HEK293 (cell line): ENCODE data around the gene GALNT16.

Experiments
- CTCF ChIA-PET: fragments of 350-600 bp; formaldehyde crosslinking; extraction: SDS; loops from one replicate; lab custom pipeline; 2021; ENCODE audit warnings: antibody characterized with exemption; lab: Yijun Ruan, JAX
- POLR2A ChIA-PET: fragments of 300-600 bp; formaldehyde crosslinking; extraction: SDS; loops from one replicate; lab custom pipeline; 2020; ENCODE audit warnings: antibody characterized with exemption, inconsistent platforms; lab: Yijun Ruan, JAX
- H3K27ac ChIP-seq: fragments of 200-500 bp; sonication (Bioruptor generic); 2 replicates; pipeline ENCODE4 v1.5.1; 2014; ENCODE audit warnings: low read depth, low read length, control low read depth, inconsistent platforms; ENCODE audit errors: extremely low read depth
- H3K36me3 ChIP-seq, 2 experiments: fragments of 200-500 bp in 1 of 2; sonication (Bioruptor generic) in 1 of 2; 1 replicate in 1 of 2; 2 replicates in 1 of 2; pipeline ENCODE4 v1.5.1; 2014 to 2017; ENCODE audit warnings: inconsistent platforms in 2 of 2, low read length in 2 of 2; ENCODE audit not compliant: control insufficient read depth in 2 of 2, insufficient read depth in 1 of 2
- H3K4me1 ChIP-seq: fragments of 200-500 bp; sonication (Bioruptor generic); 2 replicates; pipeline ENCODE4 v1.5.1; 2014; ENCODE audit warnings: mild to moderate bottlenecking, low read length, inconsistent platforms; ENCODE audit not compliant: control insufficient read depth, insufficient read depth
- H3K4me3 ChIP-seq: 2 replicates; pipeline ENCODE4 v1.5.1; 2011; ENCODE audit warnings: low read depth, mild to moderate bottlenecking, control low read depth, low read length, moderate library complexity
- H3K9me3 ChIP-seq: fragments of 200-500 bp; sonication (Bioruptor generic); 2 replicates; pipeline ENCODE4 v1.5.1; 2014; ENCODE audit warnings: low read depth, low read length, inconsistent platforms; ENCODE audit not compliant: control insufficient read depth, insufficient read depth
- HOXD13 ChIP-seq: sonication (generic); formaldehyde crosslinking; IDR thresholded peaks from 2 replicates; pipeline ENCODE4 v1.8.0; 2022; ENCODE audit warnings: missing genetic modification reagents, borderline replicate concordance
- KLF8 ChIP-seq: fragments of 450-650 bp; formaldehyde crosslinking; IDR thresholded peaks from 2 replicates; pipeline ENCODE4 v1.5.1; 2016; ENCODE audit warnings: missing biosample characterization, missing genetic modification characterization
- KLF9 ChIP-seq: fragments of 450-650 bp; formaldehyde crosslinking; IDR thresholded peaks from 2 replicates; pipeline ENCODE4 v1.5.1; 2016; ENCODE audit warnings: missing biosample characterization, missing genetic modification characterization, low read depth
- OSR2 ChIP-seq: fragments of 450-650 bp; formaldehyde crosslinking; IDR thresholded peaks from 2 replicates; pipeline ENCODE4 v1.5.1; 2016; ENCODE audit warnings: missing biosample characterization, missing genetic modification characterization
- PRDM1 ChIP-seq: fragments of 450-650 bp; formaldehyde crosslinking; IDR thresholded peaks from 2 replicates; pipeline ENCODE4; 2016; ENCODE audit warnings: missing biosample characterization, missing genetic modification characterization
- RBAK ChIP-seq: fragments of 450-650 bp; formaldehyde crosslinking; IDR thresholded peaks from 2 replicates; pipeline ENCODE4 v1.5.1; 2016; ENCODE audit warnings: missing biosample characterization, missing genetic modification characterization
- ZBTB1 ChIP-seq: fragments of 450-650 bp; formaldehyde crosslinking; IDR thresholded peaks from 2 replicates; pipeline ENCODE4 v1.5.1; 2016; ENCODE audit warnings: missing biosample characterization, missing genetic modification characterization
- ZBTB48 ChIP-seq: fragments of 450-650 bp; formaldehyde crosslinking; IDR thresholded peaks from 2 replicates; pipeline ENCODE4 v1.5.1; 2016; ENCODE audit warnings: missing biosample characterization, missing genetic modification characterization
- ZFP69B ChIP-seq: fragments of 450-650 bp; formaldehyde crosslinking; IDR thresholded peaks from 2 replicates; pipeline ENCODE4 v1.5.1; 2016; ENCODE audit warnings: missing biosample characterization, missing genetic modification characterization
- ZIC2 ChIP-seq: fragments of 450-650 bp; formaldehyde crosslinking; IDR thresholded peaks from 2 replicates; pipeline ENCODE4 v1.5.1; 2016; ENCODE audit warnings: missing biosample characterization, missing genetic modification characterization
- ZNF248 ChIP-seq: fragments of 450-650 bp; formaldehyde crosslinking; IDR thresholded peaks from 2 replicates; pipeline ENCODE4 v1.5.1; 2017; ENCODE audit warnings: missing biosample characterization, missing genetic modification characterization
- ZNF366 ChIP-seq: fragments of 450-650 bp; formaldehyde crosslinking; conservative IDR thresholded peaks from 2 replicates; pipeline ENCODE4 v1.5.1; 2016; ENCODE audit warnings: missing biosample characterization, missing genetic modification characterization
- ZNF416 ChIP-seq: fragments of 450-650 bp; formaldehyde crosslinking; IDR thresholded peaks from 2 replicates; pipeline ENCODE4 v1.5.1; 2016; ENCODE audit warnings: missing biosample characterization, missing genetic modification characterization
- ZNF510 ChIP-seq: fragments of 450-650 bp; formaldehyde crosslinking; IDR thresholded peaks from 2 replicates; pipeline ENCODE4 v1.5.1; 2018; ENCODE audit warnings: mild to moderate bottlenecking, missing genetic modification characterization, missing biosample characterization; ENCODE audit not compliant: insufficient replicate concordance
- ZNF548 ChIP-seq: fragments of 450-650 bp; formaldehyde crosslinking; IDR thresholded peaks from 2 replicates; pipeline ENCODE4 v1.5.1; 2016; ENCODE audit warnings: missing biosample characterization, missing genetic modification characterization
- ZNF558 ChIP-seq: fragments of 450-650 bp; formaldehyde crosslinking; IDR thresholded peaks from 2 replicates; pipeline ENCODE4 v1.5.1; 2016; ENCODE audit warnings: missing biosample characterization, missing genetic modification characterization
- ZNF561 ChIP-seq: fragments of 450-650 bp; IDR thresholded peaks from 2 replicates; pipeline ENCODE4 v1.5.1; 2018; ENCODE audit warnings: missing biosample characterization, missing genetic modification characterization, borderline replicate concordance
- ZNF623 ChIP-seq: fragments of 450-650 bp; formaldehyde crosslinking; IDR thresholded peaks from 2 replicates; pipeline ENCODE4 v1.5.1; 2016; ENCODE audit warnings: missing biosample characterization, missing genetic modification characterization
- ZNF654 ChIP-seq: fragments of 450-650 bp; formaldehyde crosslinking; IDR thresholded peaks from 2 replicates; pipeline ENCODE4 v1.5.1; 2016; ENCODE audit warnings: low read depth, missing biosample characterization, missing genetic modification characterization
- ZNF76 ChIP-seq: fragments of 450-650 bp; formaldehyde crosslinking; IDR thresholded peaks from 2 replicates; pipeline ENCODE4; 2016; ENCODE audit warnings: low read depth, missing biosample characterization, missing genetic modification characterization, borderline replicate concordance
- ZSCAN16 ChIP-seq: fragments of 450-650 bp; formaldehyde crosslinking; IDR thresholded peaks from 2 replicates; pipeline ENCODE4 v1.5.1; 2016; ENCODE audit warnings: missing biosample characterization, missing genetic modification characterization
- TF ChIP-seq, protein P1 (sequence below): fragments of 450-650 bp; formaldehyde crosslinking; IDR thresholded peaks from 2 replicates; pipeline ENCODE4 v1.5.1; 2016; ENCODE audit warnings: missing biosample characterization, missing genetic modification characterization, borderline replicate concordance
- TF ChIP-seq, protein P2 (sequence below): fragments of 450-650 bp; formaldehyde crosslinking; IDR thresholded peaks from 2 replicates; pipeline ENCODE4 v1.5.0; 2017; ENCODE audit warnings: missing biosample characterization, missing genetic modification characterization, borderline replicate concordance
- TF ChIP-seq, protein P3 (sequence below): fragments of 450-650 bp; formaldehyde crosslinking; IDR thresholded peaks from 2 replicates; pipeline ENCODE4 v1.5.1; 2017; ENCODE audit warnings: missing biosample characterization, missing genetic modification characterization
- TF ChIP-seq, protein P4 (sequence below): fragments of 450-650 bp; formaldehyde crosslinking; IDR thresholded peaks from 2 replicates; pipeline ENCODE4 v1.5.1; 2017; ENCODE audit warnings: missing biosample characterization, missing genetic modification characterization
- TF ChIP-seq, protein P5 (sequence below): fragments of 450-650 bp; formaldehyde crosslinking; IDR thresholded peaks from 2 replicates; pipeline ENCODE4 v1.5.1; 2016; ENCODE audit warnings: missing biosample characterization, missing genetic modification characterization

The GALNT16 gene

DNA sequence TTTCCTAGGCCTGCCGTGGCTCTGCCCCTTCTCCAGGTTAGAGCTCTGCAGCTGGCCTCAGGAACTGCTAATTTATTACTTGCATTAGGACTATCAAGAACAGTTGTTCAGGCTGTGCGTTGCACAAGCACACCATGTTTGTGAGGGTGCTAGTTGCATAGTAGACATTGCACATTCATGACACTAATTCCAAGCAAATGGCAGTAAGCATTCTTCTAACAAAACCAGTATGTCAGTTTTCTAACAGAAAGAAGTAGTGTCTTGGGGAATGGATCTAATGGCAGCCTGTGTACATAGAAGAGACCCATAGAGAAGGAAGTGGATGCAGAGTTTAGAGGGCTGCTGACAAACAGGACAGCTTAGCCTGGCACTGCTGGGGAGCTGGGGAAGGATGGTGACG lies 84.2 kb downstream of the GALNT16 start:
- no peak for TF ChIP-seq KLF9
- TF ChIP-seq ZNF248 = no peak
- TF ChIP-seq ZNF561 = no peak
- TF ChIP-seq ZNF623 (tag by site-specific recombination) = no peak
- TF ChIP-seq, protein P1, sequence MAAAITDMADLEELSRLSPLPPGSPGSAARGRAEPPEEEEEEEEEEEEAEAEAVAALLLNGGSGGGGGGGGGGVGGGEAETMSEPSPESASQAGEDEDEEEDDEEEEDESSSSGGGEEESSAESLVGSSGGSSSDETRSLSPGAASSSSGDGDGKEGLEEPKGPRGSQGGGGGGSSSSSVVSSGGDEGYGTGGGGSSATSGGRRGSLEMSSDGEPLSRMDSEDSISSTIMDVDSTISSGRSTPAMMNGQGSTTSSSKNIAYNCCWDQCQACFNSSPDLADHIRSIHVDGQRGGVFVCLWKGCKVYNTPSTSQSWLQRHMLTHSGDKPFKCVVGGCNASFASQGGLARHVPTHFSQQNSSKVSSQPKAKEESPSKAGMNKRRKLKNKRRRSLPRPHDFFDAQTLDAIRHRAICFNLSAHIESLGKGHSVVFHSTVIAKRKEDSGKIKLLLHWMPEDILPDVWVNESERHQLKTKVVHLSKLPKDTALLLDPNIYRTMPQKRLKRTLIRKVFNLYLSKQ (tag by site-specific recombination) = no peak
- TF ChIP-seq, protein P2, sequence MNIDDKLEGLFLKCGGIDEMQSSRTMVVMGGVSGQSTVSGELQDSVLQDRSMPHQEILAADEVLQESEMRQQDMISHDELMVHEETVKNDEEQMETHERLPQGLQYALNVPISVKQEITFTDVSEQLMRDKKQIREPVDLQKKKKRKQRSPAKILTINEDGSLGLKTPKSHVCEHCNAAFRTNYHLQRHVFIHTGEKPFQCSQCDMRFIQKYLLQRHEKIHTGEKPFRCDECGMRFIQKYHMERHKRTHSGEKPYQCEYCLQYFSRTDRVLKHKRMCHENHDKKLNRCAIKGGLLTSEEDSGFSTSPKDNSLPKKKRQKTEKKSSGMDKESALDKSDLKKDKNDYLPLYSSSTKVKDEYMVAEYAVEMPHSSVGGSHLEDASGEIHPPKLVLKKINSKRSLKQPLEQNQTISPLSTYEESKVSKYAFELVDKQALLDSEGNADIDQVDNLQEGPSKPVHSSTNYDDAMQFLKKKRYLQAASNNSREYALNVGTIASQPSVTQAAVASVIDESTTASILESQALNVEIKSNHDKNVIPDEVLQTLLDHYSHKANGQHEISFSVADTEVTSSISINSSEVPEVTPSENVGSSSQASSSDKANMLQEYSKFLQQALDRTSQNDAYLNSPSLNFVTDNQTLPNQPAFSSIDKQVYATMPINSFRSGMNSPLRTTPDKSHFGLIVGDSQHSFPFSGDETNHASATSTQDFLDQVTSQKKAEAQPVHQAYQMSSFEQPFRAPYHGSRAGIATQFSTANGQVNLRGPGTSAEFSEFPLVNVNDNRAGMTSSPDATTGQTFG = no peak
- no peak for TF ChIP-seq ZBTB48 (tag by site-specific recombination)
- TF ChIP-seq RBAK (tag by site-specific recombination) = no peak
- POLR2A ChIA-PET = no interaction called here
- CTCF ChIA-PET = interaction anchor here (0.7 to 1.2 kb wide), 2 partner anchors 82 to 102 kb away, joined by 3 read pairs; no protein-coding TSS in a partner anchor
- Histone ChIP-seq H3K9me3 (no peaks in the 10 kb centered on the region), H3K4me1 (no peaks in the 10 kb centered on the region), H3K27ac (no peak overlapping the region), H3K4me3 (no peak overlapping the region), H3K36me3 (peaks cover 0 to 14% of the 10 kb centered on the region in 2 experiments; a peak in 1 of 3 replicates)

DNA sequence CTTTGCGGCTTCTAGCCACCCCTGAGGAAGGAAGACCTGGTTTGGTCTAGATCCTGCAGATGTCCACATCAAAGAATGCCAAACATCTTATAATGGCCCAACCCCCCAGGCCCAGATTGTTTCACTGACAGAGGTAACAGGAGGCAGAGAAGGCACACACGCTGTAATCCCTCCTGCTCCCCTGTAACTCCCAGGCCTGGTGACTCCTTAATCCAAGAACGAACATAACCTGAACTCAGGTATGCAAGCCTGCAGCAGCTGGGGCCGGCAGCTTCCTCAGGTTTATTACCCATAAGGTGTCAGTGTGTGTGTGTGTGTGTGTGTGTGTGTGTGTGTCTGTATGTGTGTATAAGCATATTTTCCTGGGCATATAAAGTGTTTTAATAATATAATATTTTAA lies 85.4 kb downstream of the GALNT16 start:
- CTCF ChIA-PET = interaction anchor here (0.7 to 1.7 kb wide), 4 partner anchors 83 to 104 kb away, joined by 3 to 7 read pairs (median 3); no protein-coding TSS in a partner anchor

DNA sequence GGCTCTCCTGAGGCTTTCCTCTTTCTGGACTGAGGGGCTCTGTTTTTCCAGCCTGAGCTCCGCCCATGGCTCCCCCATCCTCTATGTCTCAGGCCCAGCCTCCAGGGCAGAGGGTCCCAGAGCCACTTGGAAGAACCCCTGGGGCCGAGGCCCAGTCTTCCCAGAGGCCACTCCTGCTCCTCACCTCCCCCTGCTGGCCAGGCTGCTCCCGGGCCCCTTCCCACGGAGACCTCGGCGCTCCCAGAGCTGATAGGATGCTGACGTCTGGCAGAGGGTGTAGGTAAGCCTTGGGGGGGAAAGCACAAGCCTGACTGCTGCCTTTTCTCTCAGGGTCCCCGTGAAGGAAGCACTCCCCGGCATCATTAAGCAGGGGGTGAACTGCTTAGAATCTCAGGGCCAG lies 86.8 kb downstream of the GALNT16 start:
- Histone ChIP-seq H3K27ac (no peak overlapping the region), H3K4me3 (no peak overlapping the region), H3K36me3 (peaks cover 0 to 9% of the 10 kb centered on the region in 2 experiments; a peak in 1 of 3 replicates), H3K4me1 (no peaks in the 10 kb centered on the region), H3K9me3 (no peaks in the 10 kb centered on the region)
- CTCF ChIA-PET = interaction anchor here (0.6 to 2.1 kb wide), 18 partner anchors 10 to 224 kb away, joined by 3 to 10 read pairs (median 4); no protein-coding TSS in a partner anchor
- POLR2A ChIA-PET = no interaction called here
- TF ChIP-seq ZNF76 (tag by site-specific recombination) (no peak), ZBTB1 (tag by site-specific recombination) (no peak), OSR2 (tag by site-specific recombination) (no peak), ZSCAN16 (tag by site-specific recombination) (no peak), KLF8 (tag by site-specific recombination) (no peak), PRDM1 (tag by site-specific recombination) (no peak), ZIC2 (tag by site-specific recombination) (0 out of 2 replicates have a peak, but pooled peaks have one; percentile 10), ZNF654 (tag by site-specific recombination) (no peak; the same call in 1 of the 2 replicates), ZNF558 (tag by site-specific recombination) (no peak), ZNF548 (tag by site-specific recombination) (no peak)
- TF ChIP-seq, protein P3, sequence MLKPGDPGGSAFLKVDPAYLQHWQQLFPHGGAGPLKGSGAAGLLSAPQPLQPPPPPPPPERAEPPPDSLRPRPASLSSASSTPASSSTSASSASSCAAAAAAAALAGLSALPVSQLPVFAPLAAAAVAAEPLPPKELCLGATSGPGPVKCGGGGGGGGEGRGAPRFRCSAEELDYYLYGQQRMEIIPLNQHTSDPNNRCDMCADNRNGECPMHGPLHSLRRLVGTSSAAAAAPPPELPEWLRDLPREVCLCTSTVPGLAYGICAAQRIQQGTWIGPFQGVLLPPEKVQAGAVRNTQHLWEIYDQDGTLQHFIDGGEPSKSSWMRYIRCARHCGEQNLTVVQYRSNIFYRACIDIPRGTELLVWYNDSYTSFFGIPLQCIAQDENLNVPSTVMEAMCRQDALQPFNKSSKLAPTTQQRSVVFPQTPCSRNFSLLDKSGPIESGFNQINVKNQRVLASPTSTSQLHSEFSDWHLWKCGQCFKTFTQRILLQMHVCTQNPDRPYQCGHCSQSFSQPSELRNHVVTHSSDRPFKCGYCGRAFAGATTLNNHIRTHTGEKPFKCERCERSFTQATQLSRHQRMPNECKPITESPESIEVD (tag by site-specific recombination) = no peak

More for the DNA sequence above, 85.4 kb downstream of the GALNT16 start:
- Histone ChIP-seq H3K9me3 (no peaks in the 10 kb centered on the region), H3K4me1 (no peaks in the 10 kb centered on the region), H3K36me3 (peaks cover 0 to 12% of the 10 kb centered on the region in 2 experiments; a peak in 1 of 3 replicates), H3K27ac (no peak overlapping the region), H3K4me3 (no peak overlapping the region)
- TF ChIP-seq HOXD13 (CRISPR knock-in tag) = no peak
- TF ChIP-seq ZNF510 (tag by site-specific recombination) = no peak
- no peak for TF ChIP-seq ZNF416 (tag by site-specific recombination)
- TF ChIP-seq, protein P4, sequence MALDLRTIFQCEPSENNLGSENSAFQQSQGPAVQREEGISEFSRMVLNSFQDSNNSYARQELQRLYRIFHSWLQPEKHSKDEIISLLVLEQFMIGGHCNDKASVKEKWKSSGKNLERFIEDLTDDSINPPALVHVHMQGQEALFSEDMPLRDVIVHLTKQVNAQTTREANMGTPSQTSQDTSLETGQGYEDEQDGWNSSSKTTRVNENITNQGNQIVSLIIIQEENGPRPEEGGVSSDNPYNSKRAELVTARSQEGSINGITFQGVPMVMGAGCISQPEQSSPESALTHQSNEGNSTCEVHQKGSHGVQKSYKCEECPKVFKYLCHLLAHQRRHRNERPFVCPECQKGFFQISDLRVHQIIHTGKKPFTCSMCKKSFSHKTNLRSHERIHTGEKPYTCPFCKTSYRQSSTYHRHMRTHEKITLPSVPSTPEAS (tag by site-specific recombination) = peak; percentile 63; the same call in 1 of the 2 replicates
- TF ChIP-seq, protein P5, sequence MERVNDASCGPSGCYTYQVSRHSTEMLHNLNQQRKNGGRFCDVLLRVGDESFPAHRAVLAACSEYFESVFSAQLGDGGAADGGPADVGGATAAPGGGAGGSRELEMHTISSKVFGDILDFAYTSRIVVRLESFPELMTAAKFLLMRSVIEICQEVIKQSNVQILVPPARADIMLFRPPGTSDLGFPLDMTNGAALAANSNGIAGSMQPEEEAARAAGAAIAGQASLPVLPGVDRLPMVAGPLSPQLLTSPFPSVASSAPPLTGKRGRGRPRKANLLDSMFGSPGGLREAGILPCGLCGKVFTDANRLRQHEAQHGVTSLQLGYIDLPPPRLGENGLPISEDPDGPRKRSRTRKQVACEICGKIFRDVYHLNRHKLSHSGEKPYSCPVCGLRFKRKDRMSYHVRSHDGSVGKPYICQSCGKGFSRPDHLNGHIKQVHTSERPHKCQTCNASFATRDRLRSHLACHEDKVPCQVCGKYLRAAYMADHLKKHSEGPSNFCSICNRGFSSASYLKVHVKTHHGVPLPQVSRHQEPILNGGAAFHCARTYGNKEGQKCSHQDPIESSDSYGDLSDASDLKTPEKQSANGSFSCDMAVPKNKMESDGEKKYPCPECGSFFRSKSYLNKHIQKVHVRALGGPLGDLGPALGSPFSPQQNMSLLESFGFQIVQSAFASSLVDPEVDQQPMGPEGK (tag by site-specific recombination) = no peak
- no peak for TF ChIP-seq ZNF366 (tag by site-specific recombination)
- no peak for TF ChIP-seq ZFP69B (tag by site-specific recombination)
- POLR2A ChIA-PET = no interaction called here
